Activated CD4-positive, alpha-beta T cell treated with anti-CD3 and anti-CD28 coated beads, Interleukin-2, amount 10 ng/mL, durations not matched to agents 7 days and 5 days (primary cell): ENCODE results near the gene RAB26. TPM values are rescaled to one million over a fixed set of nuclear protein-coding genes. Genes with fewer than 3 reads are reported as not detected.
"Not testable (repeated sequence)": the region's sequence is repeated elsewhere in the genome, so short reads cannot be mapped to it uniquely, and the experiment has no call there.

Experiments
- CTCF ChIA-PET: fragments of 350-600 bp; sonication (Branson Sonifier 250); formaldehyde crosslinking; loops from one replicate; lab custom pipeline; 2021; ENCODE audit warnings: antibody characterized with exemption; lab: Charles Lee
- POLR2A ChIA-PET: fragments of 350-600 bp; sonication (Branson Sonifier 250); formaldehyde crosslinking; loops from one replicate; lab custom pipeline; 2021; ENCODE audit warnings: antibody characterized with exemption; lab: Charles Lee
- DNase-seq: peaks from one replicate; pipeline ENCODE4 v3.0.0-alpha.2; 2020
- H3K27ac Mint-ChIP-seq: one replicate; pipeline ENCODE4 v1.8.0; 2021; ENCODE audit warnings: mild to moderate bottlenecking, moderate library complexity, mixed read lengths
- H3K27me3 Mint-ChIP-seq: one replicate; pipeline ENCODE4 v1.8.0; 2021; ENCODE audit warnings: mixed read lengths
- H3K36me3 Mint-ChIP-seq: one replicate; pipeline ENCODE4 v1.8.0; 2021; ENCODE audit warnings: low read depth, mixed read lengths
- H3K4me1 Mint-ChIP-seq: one replicate; pipeline ENCODE4 v1.8.0; 2021; ENCODE audit warnings: mixed read lengths
- H3K4me3 Mint-ChIP-seq: one replicate; pipeline ENCODE4 v1.8.0; 2021; ENCODE audit warnings: mild to moderate bottlenecking, moderate library complexity, mixed read lengths
- H3K9me3 Mint-ChIP-seq: one replicate; pipeline ENCODE4 v1.8.0; 2021; ENCODE audit warnings: mixed read lengths
- total RNA-seq, 2 experiments: library from RNA; stranded (reverse); gene quantifications; one replicate each; pipeline ENCODE4 v1.2.3, GENCODE V29; 2021

RAB26 gene
- total RNA-seq, result under 1 TPM; 0.20 to 0.42 TPM

- CTCF ChIA-PET, result interaction anchor here (1.0 to 2.7 kb wide), 2 partner anchors 12 to 125 kb away, joined by 3 to 13 read pairs; partner anchors contain the start of gene PKD1
- peak within 1 kb of the TSS; percentile 7 for H3K4me3 Mint-ChIP-seq
- H3K4me1 Mint-ChIP-seq, result peaks cover 17% of the 10 kb centered on the region
These were observed at the start of gene RAB26 for GRCh38 chr16:2147981-2148671. TSS of gene RAB26 (plus strand) at chr16:2148625. CDS start at chr16:2148784, 159 bp downstream.

GRCh38 chr16:2101581-2101980, 46.8 kb upstream of the RAB26 start:
- POLR2A ChIA-PET, H3K4me3 Mint-ChIP-seq, H3K4me1 Mint-ChIP-seq, H3K36me3 Mint-ChIP-seq, H3K27ac Mint-ChIP-seq, H3K9me3 Mint-ChIP-seq, H3K27me3 Mint-ChIP-seq, DNase-seq: not testable (repeated sequence)
- CTCF ChIA-PET, result interaction anchor here (0.9 kb wide), 1 partner anchor 28 kb away, joined by 3 read pairs; no protein-coding TSS in a partner anchor

More at GRCh38 chr16:2147981-2148671, at the start of gene RAB26:
- no peaks in the 10 kb centered on the region for H3K9me3 Mint-ChIP-seq
- H3K27ac Mint-ChIP-seq, result no peak within 1 kb of the TSS
- DNase-seq, result peak; percentile 54
- POLR2A ChIA-PET, result no interaction called here
- H3K36me3 Mint-ChIP-seq, result peaks cover 9% of the 10 kb centered on the region
- no peaks in the 10 kb centered on the region for H3K27me3 Mint-ChIP-seq

GRCh38 chr16:2102471-2102870, 46.0 kb upstream of the RAB26 start:
- H3K4me3 Mint-ChIP-seq, result no peak overlapping the region
- H3K9me3 Mint-ChIP-seq, result no peaks in the 10 kb centered on the region
- CTCF ChIA-PET, result no interaction called here
- H3K4me1 Mint-ChIP-seq, result no peaks in the 10 kb centered on the region
- POLR2A ChIA-PET, result no interaction called here
- H3K27ac Mint-ChIP-seq, result no peak overlapping the region
- H3K36me3 Mint-ChIP-seq, result peaks cover under 1% of the 10 kb centered on the region
- DNase-seq, result no peak
- no peaks in the 10 kb centered on the region for H3K27me3 Mint-ChIP-seq

- H3K27ac Mint-ChIP-seq, H3K36me3 Mint-ChIP-seq, DNase-seq, H3K4me3 Mint-ChIP-seq, POLR2A ChIA-PET, H3K9me3 Mint-ChIP-seq, CTCF ChIA-PET, H3K4me1 Mint-ChIP-seq, H3K27me3 Mint-ChIP-seq: not testable (repeated sequence)
These were observed 44.0 kb upstream of the RAB26 start for GRCh38 chr16:2104464-2104863.

- H3K27me3 Mint-ChIP-seq, CTCF ChIA-PET, DNase-seq, H3K36me3 Mint-ChIP-seq, POLR2A ChIA-PET, H3K27ac Mint-ChIP-seq, H3K4me1 Mint-ChIP-seq, H3K9me3 Mint-ChIP-seq, H3K4me3 Mint-ChIP-seq: not testable (repeated sequence)
These were observed 43.1 kb upstream of the RAB26 start for GRCh38 chr16:2105291-2105690.

GRCh38 chr16:2105769-2106168, 42.7 kb upstream of the RAB26 start:
- DNase-seq, H3K36me3 Mint-ChIP-seq, POLR2A ChIA-PET, H3K4me3 Mint-ChIP-seq, H3K4me1 Mint-ChIP-seq, H3K27me3 Mint-ChIP-seq, H3K9me3 Mint-ChIP-seq, CTCF ChIA-PET, H3K27ac Mint-ChIP-seq: not testable (repeated sequence)

- H3K27me3 Mint-ChIP-seq, H3K27ac Mint-ChIP-seq, H3K4me1 Mint-ChIP-seq, CTCF ChIA-PET, H3K36me3 Mint-ChIP-seq, H3K4me3 Mint-ChIP-seq, DNase-seq, H3K9me3 Mint-ChIP-seq, POLR2A ChIA-PET: not testable (repeated sequence)
These were observed 42.2 kb upstream of the RAB26 start for GRCh38 chr16:2106211-2106610.

- POLR2A ChIA-PET, H3K36me3 Mint-ChIP-seq, H3K4me1 Mint-ChIP-seq, H3K27me3 Mint-ChIP-seq, H3K9me3 Mint-ChIP-seq, H3K27ac Mint-ChIP-seq, DNase-seq, CTCF ChIA-PET, H3K4me3 Mint-ChIP-seq: not testable (repeated sequence)
These were observed 41.2 kb upstream of the RAB26 start for GRCh38 chr16:2107121-2107790.

- H3K27me3 Mint-ChIP-seq, H3K4me3 Mint-ChIP-seq, DNase-seq, POLR2A ChIA-PET, CTCF ChIA-PET, H3K4me1 Mint-ChIP-seq, H3K9me3 Mint-ChIP-seq, H3K36me3 Mint-ChIP-seq, H3K27ac Mint-ChIP-seq: not testable (repeated sequence)
These were observed 40.7 kb upstream of the RAB26 start for GRCh38 chr16:2107791-2108125.

- H3K27me3 Mint-ChIP-seq, H3K36me3 Mint-ChIP-seq: not testable (repeated sequence)
These were observed 39.8 kb upstream of the RAB26 start for GRCh38 chr16:2108446-2109270.

GRCh38 chr16:2109271-2109580, 39.2 kb upstream of the RAB26 start:
- H3K27me3 Mint-ChIP-seq, H3K4me3 Mint-ChIP-seq, DNase-seq, H3K9me3 Mint-ChIP-seq, POLR2A ChIA-PET, H3K36me3 Mint-ChIP-seq, H3K27ac Mint-ChIP-seq, H3K4me1 Mint-ChIP-seq: not testable (repeated sequence)
- CTCF ChIA-PET, result interaction anchor here (1.1 kb wide), 1 partner anchor 12 kb away, joined by 3 read pairs; no protein-coding TSS in a partner anchor

More at GRCh38 chr16:2108446-2109270, 39.8 kb upstream of the RAB26 start:
- H3K4me1 Mint-ChIP-seq, H3K27ac Mint-ChIP-seq, POLR2A ChIA-PET, H3K4me3 Mint-ChIP-seq, H3K9me3 Mint-ChIP-seq, DNase-seq: not testable (repeated sequence)
- CTCF ChIA-PET, result interaction anchor here (1.1 kb wide), 1 partner anchor 13 kb away, joined by 3 read pairs; no protein-coding TSS in a partner anchor

GRCh38 chr16:2109872-2110271, 38.6 kb upstream of the RAB26 start:
- H3K4me3 Mint-ChIP-seq, H3K4me1 Mint-ChIP-seq, H3K27ac Mint-ChIP-seq, DNase-seq, H3K36me3 Mint-ChIP-seq, POLR2A ChIA-PET, H3K27me3 Mint-ChIP-seq, H3K9me3 Mint-ChIP-seq: not testable (repeated sequence)
- CTCF ChIA-PET, result interaction anchor here (1.1 kb wide), 1 partner anchor 12 kb away, joined by 3 read pairs; no protein-coding TSS in a partner anchor
